Measurements from ENCODE around the gene PPP1R16B.

Gene PPP1R16B

DNA sequence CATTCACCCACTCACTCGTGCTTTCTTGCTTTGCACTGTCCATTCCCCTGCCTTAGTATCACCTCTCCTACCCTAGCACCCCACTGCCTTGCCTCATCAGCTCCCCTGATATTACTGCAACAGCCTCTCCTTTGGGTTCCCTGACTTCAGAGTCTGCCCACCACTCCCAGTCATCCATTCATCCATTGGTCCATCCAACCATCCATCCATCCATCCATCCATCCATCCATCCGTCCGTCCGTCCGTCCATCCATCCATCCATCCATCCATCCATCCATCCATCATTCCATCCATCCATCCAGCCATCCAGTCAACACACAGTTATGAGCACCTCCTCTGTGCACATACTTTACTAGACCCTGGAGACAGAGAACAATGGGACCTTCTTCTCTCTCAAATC lies 97.8 kb downstream of the PPP1R16B start:
- H3K4me3 ChIP-seq (replicated peaks; ENCODE audit: low read depth, low read length): no peak overlapping the region
- TF ChIP-seq, protein P1, sequence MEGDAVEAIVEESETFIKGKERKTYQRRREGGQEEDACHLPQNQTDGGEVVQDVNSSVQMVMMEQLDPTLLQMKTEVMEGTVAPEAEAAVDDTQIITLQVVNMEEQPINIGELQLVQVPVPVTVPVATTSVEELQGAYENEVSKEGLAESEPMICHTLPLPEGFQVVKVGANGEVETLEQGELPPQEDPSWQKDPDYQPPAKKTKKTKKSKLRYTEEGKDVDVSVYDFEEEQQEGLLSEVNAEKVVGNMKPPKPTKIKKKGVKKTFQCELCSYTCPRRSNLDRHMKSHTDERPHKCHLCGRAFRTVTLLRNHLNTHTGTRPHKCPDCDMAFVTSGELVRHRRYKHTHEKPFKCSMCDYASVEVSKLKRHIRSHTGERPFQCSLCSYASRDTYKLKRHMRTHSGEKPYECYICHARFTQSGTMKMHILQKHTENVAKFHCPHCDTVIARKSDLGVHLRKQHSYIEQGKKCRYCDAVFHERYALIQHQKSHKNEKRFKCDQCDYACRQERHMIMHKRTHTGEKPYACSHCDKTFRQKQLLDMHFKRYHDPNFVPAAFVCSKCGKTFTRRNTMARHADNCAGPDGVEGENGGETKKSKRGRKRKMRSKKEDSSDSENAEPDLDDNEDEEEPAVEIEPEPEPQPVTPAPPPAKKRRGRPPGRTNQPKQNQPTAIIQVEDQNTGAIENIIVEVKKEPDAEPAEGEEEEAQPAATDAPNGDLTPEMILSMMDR (IDR thresholded peaks at IDR 0.05; ENCODE audit: low read length, missing control alignments): no peak
- DNase-seq (ENCODE audit: low read depth): no peak

GRCh38 chr20:38905375-38905774 lies 99.9 kb downstream of the PPP1R16B start:
- TF ChIP-seq, protein P1 (IDR thresholded peaks at IDR 0.05; ENCODE audit: low read length, missing control alignments): no peak
- no peak overlapping the region for H3K4me3 ChIP-seq (replicated peaks; ENCODE audit: low read depth, low read length)
- no peak for DNase-seq (ENCODE audit: low read depth)

DNA sequence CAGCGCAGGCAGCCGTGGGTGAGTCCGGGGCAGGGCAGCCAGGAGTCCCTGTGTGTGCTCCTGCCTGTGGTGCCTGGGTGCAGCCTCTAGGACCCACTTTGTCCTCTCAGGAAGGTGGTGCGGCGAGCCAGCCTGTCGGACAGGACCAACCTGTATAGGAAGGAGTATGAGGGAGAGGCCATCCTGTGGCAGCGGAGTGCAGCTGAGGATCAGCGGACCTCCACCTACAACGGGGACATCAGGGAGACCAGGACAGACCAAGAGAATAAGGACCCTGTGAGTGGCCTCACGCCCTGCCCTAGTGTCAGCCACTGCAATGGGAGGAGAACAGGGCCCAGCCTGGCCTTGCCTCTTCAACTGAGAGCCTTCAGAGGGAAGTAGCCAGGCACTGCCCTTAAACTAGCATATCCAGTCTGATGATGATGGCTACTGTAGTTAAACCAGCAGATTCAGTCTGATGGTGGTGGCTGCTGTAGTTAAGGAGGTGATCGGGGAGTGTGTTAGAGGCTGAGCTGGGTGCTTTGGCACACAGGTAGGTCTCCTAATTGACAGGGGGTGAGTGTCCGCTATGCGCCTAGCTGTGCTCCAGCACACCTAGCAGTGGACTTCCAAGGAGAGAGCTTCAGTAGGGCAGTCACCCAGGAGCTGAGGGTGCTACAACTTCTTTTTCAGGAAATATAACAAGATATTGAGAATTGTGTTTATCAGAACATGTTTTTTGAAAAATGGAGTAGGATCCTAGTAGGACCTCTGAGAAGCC lies 102.6 kb downstream of the PPP1R16B start:
- DNase-seq (ENCODE audit: low read depth): no peak
- H3K4me3 ChIP-seq (replicated peaks; ENCODE audit: low read depth, low read length): no peak overlapping the region
- TF ChIP-seq, protein P1 (IDR thresholded peaks at IDR 0.05; ENCODE audit: low read length, missing control alignments): no peak

GRCh38 chr20:38915355-38915754 lies 109.9 kb downstream of the PPP1R16B start:
- no peak overlapping the region for H3K4me3 ChIP-seq (replicated peaks; ENCODE audit: low read depth, low read length)
- TF ChIP-seq, protein P1 (IDR thresholded peaks at IDR 0.05; ENCODE audit: low read length, missing control alignments): no peak
- DNase-seq (ENCODE audit: low read depth): no peak

GRCh38 chr20:38917657-38918056 lies 112.2 kb downstream of the PPP1R16B start:
- no peak overlapping the region for H3K4me3 ChIP-seq (replicated peaks; ENCODE audit: low read depth, low read length)
- TF ChIP-seq, protein P1 (IDR thresholded peaks at IDR 0.05; ENCODE audit: low read length, missing control alignments): no peak
- no peak for DNase-seq (ENCODE audit: low read depth)

GRCh38 chr20:38918172-38918571 lies 112.7 kb downstream of the PPP1R16B start:
- no peak for DNase-seq (ENCODE audit: low read depth)
- TF ChIP-seq, protein P1 (IDR thresholded peaks at IDR 0.05; ENCODE audit: low read length, missing control alignments): no peak
- H3K4me3 ChIP-seq (replicated peaks; ENCODE audit: low read depth, low read length): no peak overlapping the region

- TF ChIP-seq, protein P1 (IDR thresholded peaks at IDR 0.05; ENCODE audit: low read length, missing control alignments): no peak
- no peak for DNase-seq (ENCODE audit: low read depth)
- no peak overlapping the region for H3K4me3 ChIP-seq (replicated peaks; ENCODE audit: low read depth, low read length)
Observed at GRCh38 chr20:38919683-38920082, 114.2 kb downstream of the PPP1R16B start.

Data from fibroblast of pulmonary artery (primary cell).